ENCODE measurements around the gene GPRASP3. TPM values are rescaled to one million over a fixed set of nuclear protein-coding genes. Genes with fewer than 3 reads are reported as not detected.
"Not testable (repeated sequence)": the region's sequence is repeated elsewhere in the genome, so short reads cannot be mapped to it uniquely, and the experiment has no call there.

The GPRASP3 gene, protein sequence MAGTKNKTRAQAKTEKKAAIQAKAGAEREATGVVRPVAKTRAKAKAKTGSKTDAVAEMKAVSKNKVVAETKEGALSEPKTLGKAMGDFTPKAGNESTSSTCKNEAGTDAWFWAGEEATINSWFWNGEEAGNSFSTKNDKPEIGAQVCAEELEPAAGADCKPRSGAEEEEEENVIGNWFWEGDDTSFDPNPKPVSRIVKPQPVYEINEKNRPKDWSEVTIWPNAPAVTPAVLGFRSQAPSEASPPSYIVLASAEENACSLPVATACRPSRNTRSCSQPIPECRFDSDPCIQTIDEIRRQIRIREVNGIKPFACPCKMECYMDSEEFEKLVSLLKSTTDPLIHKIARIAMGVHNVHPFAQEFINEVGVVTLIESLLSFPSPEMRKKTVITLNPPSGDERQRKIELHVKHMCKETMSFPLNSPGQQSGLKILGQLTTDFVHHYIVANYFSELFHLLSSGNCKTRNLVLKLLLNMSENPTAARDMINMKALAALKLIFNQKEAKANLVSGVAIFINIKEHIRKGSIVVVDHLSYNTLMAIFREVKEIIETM
- total RNA-seq (2022) (4.9 and 5.5 TPM in 2 replicates), Bru-seq, nascent RNA (percentile 49 among the genes with signal in this experiment), BruChase-seq, experiment 1, labeled RNA remaining after a 6-hour chase (percentile 63 among the genes with signal in this experiment), BruChase-seq, experiment 2, labeled RNA remaining after a 2-hour chase (percentile 63 among the genes with signal in this experiment)
- long read RNA-seq, partial matches to known transcripts = 0 of 5 reads
- long read RNA-seq, other reads (novel, unspliced or antisense) = 4 of 5 reads

DNA sequence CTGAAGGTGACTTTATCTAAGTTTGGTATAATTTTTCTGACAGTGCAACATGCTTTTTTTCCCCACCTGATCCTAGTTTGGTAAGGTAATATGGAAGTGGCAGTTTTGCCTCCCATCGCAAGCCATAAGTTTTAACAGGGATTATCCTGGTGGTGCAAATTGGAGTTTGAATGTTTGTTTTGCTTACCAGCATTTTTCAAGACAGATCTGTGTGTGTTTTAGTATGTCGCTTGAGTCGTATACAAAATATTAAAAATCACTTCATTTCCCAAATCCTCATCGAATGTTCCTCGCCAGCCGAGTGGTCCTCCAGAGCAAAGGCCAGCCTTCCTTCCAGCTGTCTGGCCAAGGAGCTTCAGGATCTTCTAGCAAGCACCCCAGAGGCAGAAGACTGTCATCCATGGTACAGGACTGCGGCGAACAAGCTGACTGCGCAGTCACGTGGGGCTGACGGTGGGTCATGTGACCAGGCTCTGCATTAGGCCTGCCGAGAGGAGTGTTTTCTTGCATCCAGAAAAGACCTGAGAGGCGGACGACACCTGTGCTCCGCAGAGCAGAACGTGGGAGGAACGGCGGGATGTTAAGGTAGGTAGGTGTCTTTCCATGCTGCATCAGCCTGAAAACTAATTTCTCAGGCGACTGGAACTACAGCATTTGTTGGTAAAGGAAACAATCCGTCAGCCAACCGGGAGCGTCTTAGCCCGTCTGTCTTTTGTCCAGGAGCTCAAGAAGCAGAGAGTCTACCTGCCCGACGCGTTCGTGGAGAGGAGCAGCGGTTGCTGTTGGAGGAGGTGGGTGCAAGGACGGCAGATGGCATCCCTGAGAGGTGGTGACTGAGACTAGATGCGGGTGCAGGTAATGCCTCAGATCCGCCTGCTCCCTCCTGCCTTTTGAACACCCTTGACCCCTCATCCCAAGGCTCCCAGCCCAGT is at the start of gene GPRASP3:
Gene GPRASP3 (plus strand): TSS at position 507 of the 932 bp plus-strand sequence. CDS start 28,253 bp downstream, outside the sequence.
- Mint-ChIP-seq H3K36me3 (ENCODE audit: insufficient read depth, unreplicated experiment) (peaks cover 10% of the 10 kb centered on the region), H3K4me1 (ENCODE audit: low read depth, unreplicated experiment) (peaks cover 9% of the 10 kb centered on the region), H3K27me3 (ENCODE audit: unreplicated experiment) (no peaks in the 10 kb centered on the region), H3K9me3 (ENCODE audit: low read depth, unreplicated experiment) (no peaks in the 10 kb centered on the region), H3K4me3 (ENCODE audit: low read depth, unreplicated experiment) (peak within 1 kb of the TSS; percentile 78), H3K27ac (ENCODE audit: unreplicated experiment) (peak within 1 kb of the TSS; percentile 76)
- no TSS peak for BruUV-seq (replicated peaks)
- CTCF ChIA-PET = no interaction called here
- intact Hi-C loops (cut with micrococcal nuclease; ENCODE audit: unreplicated experiment) = no loop called here
- TF ChIP-seq, protein P1, sequence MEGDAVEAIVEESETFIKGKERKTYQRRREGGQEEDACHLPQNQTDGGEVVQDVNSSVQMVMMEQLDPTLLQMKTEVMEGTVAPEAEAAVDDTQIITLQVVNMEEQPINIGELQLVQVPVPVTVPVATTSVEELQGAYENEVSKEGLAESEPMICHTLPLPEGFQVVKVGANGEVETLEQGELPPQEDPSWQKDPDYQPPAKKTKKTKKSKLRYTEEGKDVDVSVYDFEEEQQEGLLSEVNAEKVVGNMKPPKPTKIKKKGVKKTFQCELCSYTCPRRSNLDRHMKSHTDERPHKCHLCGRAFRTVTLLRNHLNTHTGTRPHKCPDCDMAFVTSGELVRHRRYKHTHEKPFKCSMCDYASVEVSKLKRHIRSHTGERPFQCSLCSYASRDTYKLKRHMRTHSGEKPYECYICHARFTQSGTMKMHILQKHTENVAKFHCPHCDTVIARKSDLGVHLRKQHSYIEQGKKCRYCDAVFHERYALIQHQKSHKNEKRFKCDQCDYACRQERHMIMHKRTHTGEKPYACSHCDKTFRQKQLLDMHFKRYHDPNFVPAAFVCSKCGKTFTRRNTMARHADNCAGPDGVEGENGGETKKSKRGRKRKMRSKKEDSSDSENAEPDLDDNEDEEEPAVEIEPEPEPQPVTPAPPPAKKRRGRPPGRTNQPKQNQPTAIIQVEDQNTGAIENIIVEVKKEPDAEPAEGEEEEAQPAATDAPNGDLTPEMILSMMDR (IDR thresholded peaks at IDR 0.05; ENCODE audit: unreplicated experiment) = no peak
- peak; percentile 80 for DNase-seq

DNA sequence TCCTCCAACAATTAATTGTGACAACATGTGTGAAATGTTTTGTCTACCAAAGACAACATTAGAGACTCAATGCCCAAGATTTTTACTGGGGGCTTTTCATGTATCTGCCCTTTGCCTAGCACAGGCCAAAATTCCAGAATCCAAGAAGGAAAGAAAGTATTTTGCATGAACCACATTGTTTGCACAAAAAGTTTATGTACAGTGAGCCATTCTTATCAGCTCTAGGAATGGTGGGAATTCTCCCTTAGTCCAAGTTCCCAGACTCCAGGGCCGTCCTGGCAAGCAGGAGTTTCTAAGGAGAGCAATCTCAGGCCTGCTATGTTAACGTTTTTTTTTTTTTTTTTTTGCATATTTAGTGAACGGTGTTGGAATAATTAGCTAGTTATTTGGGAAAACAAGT is 47.7 kb upstream of the GPRASP3 start:
- H3K4me3 Mint-ChIP-seq (ENCODE audit: low read depth, unreplicated experiment) = no peak overlapping the region
- no peak for DNase-seq
- BruUV-seq (replicated peaks) = no TSS peak
- CTCF ChIA-PET = no interaction called here
- no peaks in the 10 kb centered on the region for H3K36me3 Mint-ChIP-seq (ENCODE audit: insufficient read depth, unreplicated experiment)
- no peak overlapping the region for H3K27ac Mint-ChIP-seq (ENCODE audit: unreplicated experiment)
- intact Hi-C loops (cut with micrococcal nuclease; ENCODE audit: unreplicated experiment) = no loop called here
- no peaks in the 10 kb centered on the region for H3K9me3 Mint-ChIP-seq (ENCODE audit: low read depth, unreplicated experiment)
- H3K4me1 Mint-ChIP-seq (ENCODE audit: low read depth, unreplicated experiment) = no peaks in the 10 kb centered on the region
- no peaks in the 10 kb centered on the region for H3K27me3 Mint-ChIP-seq (ENCODE audit: unreplicated experiment)
- TF ChIP-seq, protein P1 (IDR thresholded peaks at IDR 0.05; ENCODE audit: unreplicated experiment) = no peak

DNA sequence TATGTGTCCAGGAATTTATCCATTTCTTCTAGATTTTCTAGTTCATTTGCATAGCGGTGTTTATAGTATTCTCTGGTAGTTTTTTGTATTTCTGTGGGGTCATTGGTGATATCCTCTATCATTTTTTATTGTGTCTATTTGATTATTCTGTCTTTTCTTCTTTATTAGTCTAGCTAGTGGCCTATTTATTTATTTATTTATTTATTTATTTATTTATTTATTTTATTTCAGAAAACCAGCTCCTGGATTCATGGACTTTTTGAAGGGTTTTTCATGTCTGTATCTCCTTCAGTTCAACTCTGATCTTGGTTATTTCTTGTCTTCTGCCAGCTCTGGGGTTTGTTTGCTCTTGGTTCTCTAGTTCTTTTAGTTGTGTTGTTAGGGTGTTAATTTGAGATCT is 43.1 kb upstream of the GPRASP3 start:
- H3K27me3 Mint-ChIP-seq (ENCODE audit: unreplicated experiment); H3K4me1 Mint-ChIP-seq (ENCODE audit: low read depth, unreplicated experiment); CTCF ChIA-PET; H3K27ac Mint-ChIP-seq (ENCODE audit: unreplicated experiment); BruUV-seq (replicated peaks); DNase-seq; intact Hi-C loops (cut with micrococcal nuclease; ENCODE audit: unreplicated experiment); H3K36me3 Mint-ChIP-seq (ENCODE audit: insufficient read depth, unreplicated experiment); H3K4me3 Mint-ChIP-seq (ENCODE audit: low read depth, unreplicated experiment); H3K9me3 Mint-ChIP-seq (ENCODE audit: low read depth, unreplicated experiment): not testable (repeated sequence)

DNA sequence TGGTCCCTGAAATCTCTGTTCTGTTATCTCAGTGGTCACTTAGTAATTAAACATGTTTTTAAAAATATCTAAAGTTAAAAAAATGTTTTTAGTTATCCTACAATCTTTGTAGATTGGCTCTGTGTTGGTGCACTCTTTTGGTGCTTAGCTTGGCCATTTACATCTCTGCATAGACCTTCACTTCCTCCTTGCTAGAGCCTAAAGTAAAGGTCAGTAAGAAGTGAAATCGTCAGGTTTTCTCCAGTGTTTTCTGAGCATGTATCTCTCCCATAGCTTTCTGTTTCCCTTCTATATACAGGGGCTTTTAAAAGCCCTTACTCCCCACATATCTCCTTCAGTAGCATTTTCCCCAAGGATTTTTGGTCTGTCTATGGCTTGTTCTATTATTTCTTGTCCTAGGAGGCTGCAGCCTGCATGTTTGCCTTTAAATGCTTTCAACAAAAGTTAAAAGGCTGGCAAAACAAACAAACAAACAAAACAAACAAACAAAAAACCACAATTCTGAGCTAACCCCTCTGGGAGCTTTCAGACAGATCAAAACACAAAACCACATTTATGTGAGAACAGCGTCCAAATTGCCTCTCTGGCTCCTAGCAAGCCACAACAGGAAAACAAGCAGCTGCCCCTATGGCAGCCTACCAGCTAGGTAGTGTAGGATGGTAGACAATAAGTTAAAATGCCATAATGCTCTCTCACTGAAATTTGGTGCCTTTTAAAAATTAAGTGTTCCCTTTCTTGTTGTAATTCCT is 35.6 kb upstream of the GPRASP3 start:
- Mint-ChIP-seq H3K27me3 (ENCODE audit: unreplicated experiment) (no peaks in the 10 kb centered on the region), H3K4me1 (ENCODE audit: low read depth, unreplicated experiment) (no peaks in the 10 kb centered on the region), H3K27ac (ENCODE audit: unreplicated experiment) (no peak overlapping the region), H3K36me3 (ENCODE audit: insufficient read depth, unreplicated experiment) (no peaks in the 10 kb centered on the region), H3K4me3 (ENCODE audit: low read depth, unreplicated experiment) (no peak overlapping the region), H3K9me3 (ENCODE audit: low read depth, unreplicated experiment) (peaks cover 13% of the 10 kb centered on the region)
- TF ChIP-seq, protein P1 (IDR thresholded peaks at IDR 0.05; ENCODE audit: unreplicated experiment) = no peak
- CTCF ChIA-PET = no interaction called here
- no peak for DNase-seq
- intact Hi-C loops (cut with micrococcal nuclease; ENCODE audit: unreplicated experiment) = no loop called here
- BruUV-seq (replicated peaks) = no TSS peak
